Esophagus (tissue), 2 donors: ENCODE results near the gene KLC1. TPM values are rescaled to one million over a fixed set of nuclear protein-coding genes. Genes with fewer than 3 reads are reported as not detected.

Experiments
- H3K27ac ChIP-seq, 2 donors: one replicate each; pipeline ENCODE4 v1.5.1; 2013; ENCODE audit warnings: low read depth in 2 of 2, mild to moderate bottlenecking in 2 of 2, inconsistent platforms in 1 of 2, low read length in 1 of 2, moderate library complexity in 1 of 2
- H3K27me3 ChIP-seq, 2 donors: one replicate each; pipeline ENCODE4 v1.6.1; 2013; ENCODE audit warnings: low read length in 2 of 2, control low read depth in 1 of 2, mild to moderate bottlenecking in 1 of 2; ENCODE audit not compliant: insufficient read depth in 2 of 2, control insufficient read depth in 1 of 2
- H3K36me3 ChIP-seq, 2 donors: one replicate each; pipeline ENCODE4 v1.6.1; 2013; ENCODE audit warnings: low read length in 1 of 2; ENCODE audit not compliant: control insufficient read depth in 2 of 2, insufficient read depth in 2 of 2
- H3K4me1 ChIP-seq, 2 donors: one replicate each; pipeline ENCODE4 v1.6.1; 2013; ENCODE audit warnings: low read length in 1 of 2; ENCODE audit not compliant: control insufficient read depth in 2 of 2, insufficient read depth in 2 of 2
- H3K4me3 ChIP-seq, 2 donors: one replicate each; pipeline ENCODE4 v1.5.1; 2013; ENCODE audit warnings: low read length in 2 of 2, mild to moderate bottlenecking in 2 of 2, low read depth in 1 of 2, moderate library complexity in 1 of 2
- H3K9me3 ChIP-seq, 2 donors: one replicate each; pipeline ENCODE4 v1.6.1; 2013; ENCODE audit warnings: mild to moderate bottlenecking in 2 of 2, low read depth in 1 of 2, low read length in 1 of 2, moderate library complexity in 1 of 2; ENCODE audit not compliant: control insufficient read depth in 2 of 2, insufficient read depth in 1 of 2
- WGBS, 2 donors: extraction: QIAGEN DNeasy Blood & Tissue Kit; methylation state at CpG; one replicate each; pipeline ENCODE4 v1.1.7; 2013; 5-methylcytosine and 5-hydroxymethylcytosine counted together
- polyA plus RNA-seq, 2 donors: library from polyadenylated mRNA; stranded (reverse); fragments of 200-250 nt; gene quantifications; one replicate each; pipeline ENCODE4 v1.2.3, GENCODE V29; 2013
- donor health status: healthy with polysubstance abuse.
- donor health status: Bipolar disorder and iron deficiency.

KLC1 gene
- polyA plus RNA-seq, 2 donors, result 69.8 to 102 TPM

- Histone ChIP-seq H3K36me3 (peaks cover 8 to 57% of the 10 kb centered on the region in 2 donors), H3K27ac (peak overlapping the region; percentile 37 to 58), H3K27me3 (no peaks in the 10 kb centered on the region), H3K9me3 (no peaks in the 10 kb centered on the region), H3K4me3 (no peak overlapping the region), H3K4me1 (peaks cover 11 to 47% of the 10 kb centered on the region in 2 donors)
- 54 to 65% methylated on average over 24 of the region's 24 CpGs for WGBS, 2 donors
Observed at GRCh38 chr14:103729496-103730448, 100.8 kb downstream of the KLC1 start.

DNA sequence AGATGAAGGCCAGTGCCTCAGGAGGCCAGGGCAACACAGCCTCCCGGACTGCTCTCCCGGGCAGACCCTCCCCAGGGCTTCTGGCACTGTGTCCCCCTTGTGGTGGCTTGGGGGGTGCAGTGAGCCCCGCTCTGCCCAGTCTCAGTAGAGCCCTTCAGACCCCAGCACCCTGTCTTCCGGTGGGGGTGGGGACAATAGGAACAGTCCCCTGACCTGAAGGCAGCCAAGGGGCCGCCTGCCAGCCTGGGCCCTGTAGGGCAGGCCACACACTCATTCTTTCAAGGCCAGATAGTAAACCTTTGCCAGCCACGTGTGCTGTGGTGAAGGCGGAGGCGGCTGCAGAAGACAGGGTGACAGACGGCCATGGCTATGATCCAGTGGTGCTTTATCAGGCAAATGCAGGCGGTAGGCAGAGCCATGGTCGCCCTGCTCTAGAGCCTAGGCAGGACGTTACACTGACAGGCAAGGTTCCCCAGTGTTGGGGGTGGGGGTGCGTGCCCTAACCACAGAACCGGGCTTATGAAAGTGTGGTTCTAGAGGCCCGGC lies 101.6 kb downstream of the KLC1 start:
- Histone ChIP-seq H3K27ac (no peak overlapping the region), H3K4me3 (no peak overlapping the region), H3K36me3 (peaks cover 11 to 53% of the 10 kb centered on the region in 2 donors), H3K9me3 (no peaks in the 10 kb centered on the region), H3K4me1 (peaks cover 11 to 42% of the 10 kb centered on the region in 2 donors), H3K27me3 (no peaks in the 10 kb centered on the region)
- WGBS, 2 donors, result 48 to 54% methylated on average over 15 of the region's 15 CpGs

DNA sequence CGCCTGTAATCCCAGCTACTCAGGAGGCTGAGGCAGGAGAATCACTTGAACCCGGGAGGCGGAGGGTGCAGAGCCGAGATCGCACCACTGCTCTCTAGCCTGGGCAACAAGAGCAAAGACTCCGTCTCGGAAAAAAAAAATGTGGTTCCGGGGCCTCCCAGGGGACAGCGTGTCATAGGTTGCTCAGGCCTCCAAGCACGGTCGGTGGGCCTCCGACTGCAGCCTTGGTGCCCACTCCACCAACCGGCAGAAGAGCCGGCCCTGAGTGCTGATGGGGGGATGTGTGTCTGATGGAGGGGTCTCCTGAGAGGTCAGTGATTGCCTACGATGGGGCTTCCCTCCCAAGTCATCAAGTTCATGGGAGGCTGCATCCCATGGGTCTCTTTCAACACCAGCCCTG lies 102.5 kb downstream of the KLC1 start:
- H3K27me3 ChIP-seq, result no peaks in the 10 kb centered on the region
- H3K27ac ChIP-seq, result no peak overlapping the region
- no peaks in the 10 kb centered on the region for H3K9me3 ChIP-seq
- 93 to 94% methylated on average over 15 of the region's 15 CpGs for WGBS, 2 donors
- peaks cover 14 to 47% of the 10 kb centered on the region in 2 donors for H3K4me1 ChIP-seq
- H3K36me3 ChIP-seq, result peaks cover 11 to 46% of the 10 kb centered on the region in 2 donors
- no peak overlapping the region for H3K4me3 ChIP-seq

GRCh38 chr14:103731916-103732867 lies 103.2 kb downstream of the KLC1 start:
- Histone ChIP-seq H3K36me3 (peaks cover 11 to 44% of the 10 kb centered on the region in 2 donors), H3K27me3 (no peaks in the 10 kb centered on the region), H3K4me1 (peaks cover 16 to 51% of the 10 kb centered on the region in 2 donors), H3K9me3 (no peaks in the 10 kb centered on the region), H3K4me3 (no peak overlapping the region), H3K27ac (peak overlapping the region in 1 of 2 donors; percentile 77)
- 86% methylated on average over 24 of the region's 24 CpGs for WGBS, 2 donors

DNA sequence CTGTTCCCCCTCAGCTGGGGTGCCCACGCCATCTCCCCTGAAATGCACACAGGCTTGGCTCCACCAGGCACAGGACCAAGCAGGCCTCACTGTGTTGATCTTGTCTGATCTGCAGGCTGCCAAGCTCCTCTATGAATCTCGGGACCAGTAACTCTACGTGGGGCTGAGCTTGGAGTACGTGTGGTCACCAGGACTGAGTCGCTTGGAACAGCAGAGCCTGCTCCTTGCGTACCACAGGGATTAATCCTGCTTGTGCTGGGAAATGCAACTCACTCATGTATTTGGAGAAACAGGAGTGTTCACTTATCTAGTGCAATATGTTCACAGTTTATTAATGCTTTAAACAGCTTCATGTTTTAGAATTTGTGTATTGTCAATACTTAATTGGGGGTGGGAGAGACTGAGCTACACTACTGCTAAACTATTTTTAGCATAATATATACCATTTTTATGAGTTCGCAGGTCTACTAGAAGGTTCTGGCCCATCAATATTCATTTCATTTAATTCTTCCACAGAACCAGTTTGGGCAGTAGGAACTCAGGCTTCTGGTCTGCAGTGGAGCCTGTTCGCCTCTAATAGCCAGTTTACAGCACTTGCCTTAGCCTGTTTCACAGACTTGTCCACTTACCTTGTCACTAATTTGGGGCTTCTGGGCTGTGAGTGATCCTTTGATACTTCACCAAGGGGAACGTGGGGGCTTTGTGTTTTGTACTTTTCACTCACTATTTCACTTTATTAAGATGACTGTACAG lies 104.0 kb downstream of the KLC1 start:
- H3K27ac ChIP-seq, result peak overlapping the region; percentile 41 to 77
- peaks cover 16 to 44% of the 10 kb centered on the region in 2 donors for H3K4me1 ChIP-seq
- WGBS, 2 donors, result 68 to 72% methylated on average over 9 of the region's 9 CpGs
- H3K4me3 ChIP-seq, result no peak overlapping the region
- no peaks in the 10 kb centered on the region for H3K9me3 ChIP-seq
- peaks cover 11 to 45% of the 10 kb centered on the region in 2 donors for H3K36me3 ChIP-seq
- H3K27me3 ChIP-seq, result no peaks in the 10 kb centered on the region

GRCh38 chr14:103733651-103734050 lies 104.6 kb downstream of the KLC1 start:
- 68 to 84% methylated on average over 14 of the region's 14 CpGs for WGBS, 2 donors
- Histone ChIP-seq H3K27me3 (no peaks in the 10 kb centered on the region), H3K9me3 (no peaks in the 10 kb centered on the region), H3K4me3 (no peak overlapping the region), H3K4me1 (peaks cover 16 to 39% of the 10 kb centered on the region in 2 donors), H3K36me3 (peaks cover 14 to 46% of the 10 kb centered on the region in 2 donors), H3K27ac (peak overlapping the region; percentile 41 to 71)

GRCh38 chr14:103734081-103734888 lies 105.3 kb downstream of the KLC1 start:
- H3K4me1 ChIP-seq, result peaks cover 16 to 39% of the 10 kb centered on the region in 2 donors
- 89% methylated on average over 23 of the region's 23 CpGs for WGBS, 2 donors
- no peaks in the 10 kb centered on the region for H3K9me3 ChIP-seq
- H3K27ac ChIP-seq, result peak overlapping the region; percentile 41 to 51
- no peaks in the 10 kb centered on the region for H3K27me3 ChIP-seq
- no peak overlapping the region for H3K4me3 ChIP-seq
- peaks cover 15 to 47% of the 10 kb centered on the region in 2 donors for H3K36me3 ChIP-seq

- peaks cover 12 to 34% of the 10 kb centered on the region in 2 donors for H3K4me1 ChIP-seq
- H3K36me3 ChIP-seq, result peaks cover 16 to 47% of the 10 kb centered on the region in 2 donors
- no peaks in the 10 kb centered on the region for H3K27me3 ChIP-seq
Observed at GRCh38 chr14:103735022-103735421, 106.0 kb downstream of the KLC1 start.

More at GRCh38 chr14:103735022-103735421, 106.0 kb downstream of the KLC1 start:
- Histone ChIP-seq H3K4me3 (no peak overlapping the region), H3K9me3 (no peaks in the 10 kb centered on the region), H3K27ac (peak overlapping the region in 1 of 2 donors; percentile 96)
- WGBS, 2 donors, result 76 to 80% methylated on average over 12 of the region's 12 CpGs
